OCI-LY3 (cell line): ENCODE results near the gene TSPAN15.

ENCODE experiments used
- CTCF ChIP-seq: fragments of 200-600, 300-600 bp; sonication (generic); IDR thresholded peaks from 2 replicates; pipeline ENCODE4 v1.5.1; 2014; ENCODE audit warnings: antibody characterized with exemption, low read length, low read depth
- EZH2phosphoT487 ChIP-seq: fragments of 200-600 bp; shearing (Covaris generic); IDR thresholded peaks from 2 replicates; pipeline ENCODE4 v1.6.1; 2018; ENCODE audit warnings: antibody characterized with exemption, mixed run types, low read depth

- TF ChIP-seq CTCF, result peak; percentile 43
- no peak for TF ChIP-seq EZH2phosphoT487
These were observed 43.5 kb upstream of the TSPAN15 start for GRCh38 chr10:69407621-69408301.
